ENCODE data around the gene NDUFC2. TPM values are rescaled to one million over a fixed set of nuclear protein-coding genes. Genes with fewer than 3 reads are reported as not detected.

The NDUFC2 gene
- total and polyA plus RNA-seq, 2 of the 8 experiments (the other 6 are each of a cell fraction or from before 2014, with no cell fraction given), result 216 to 356 TPM

GRCh38 chr11:78110351-78110750 lies 30.7 kb upstream of the NDUFC2 start (continued):
- TF ChIP-seq CHD2 (IDR thresholded peaks at IDR 0.05; ENCODE audit: low read length) (no peak), TBP (IDR thresholded peaks at IDR 0.05; ENCODE audit: low read depth, low read length) (no peak), SP4 (IDR thresholded peaks at IDR 0.05; ENCODE audit: low read length) (no peak), YY1 (IDR thresholded peaks at IDR 0.05; ENCODE audit: low read depth, low read length) (no peak), CBX8 (IDR thresholded peaks at IDR 0.05; ENCODE audit: borderline replicate concordance, low read depth, low read length) (no peak)

Measured in H1 (cell line).